ENCODE measurements around the gene PIK3R6.

The PIK3R6 gene

GRCh38 chr17:8883353-8883752 is 15.9 kb upstream of the PIK3R6 start:
- no peaks in the 10 kb centered on the region for H3K9me3 Mint-ChIP-seq
- no peak overlapping the region for H3K27ac Mint-ChIP-seq

GRCh38 chr17:8881606-8882005 is 14.1 kb upstream of the PIK3R6 start:
- Mint-ChIP-seq H3K4me1 (no peaks in the 10 kb centered on the region), H3K9me3 (no peaks in the 10 kb centered on the region), H3K36me3 (ENCODE audit: low read depth) (no peaks in the 10 kb centered on the region), H3K27me3 (ENCODE audit: low read depth) (peaks cover 12% of the 10 kb centered on the region), H3K4me3 (no peak overlapping the region), H3K27ac (no peak overlapping the region)
- TF ChIP-seq, protein P1, sequence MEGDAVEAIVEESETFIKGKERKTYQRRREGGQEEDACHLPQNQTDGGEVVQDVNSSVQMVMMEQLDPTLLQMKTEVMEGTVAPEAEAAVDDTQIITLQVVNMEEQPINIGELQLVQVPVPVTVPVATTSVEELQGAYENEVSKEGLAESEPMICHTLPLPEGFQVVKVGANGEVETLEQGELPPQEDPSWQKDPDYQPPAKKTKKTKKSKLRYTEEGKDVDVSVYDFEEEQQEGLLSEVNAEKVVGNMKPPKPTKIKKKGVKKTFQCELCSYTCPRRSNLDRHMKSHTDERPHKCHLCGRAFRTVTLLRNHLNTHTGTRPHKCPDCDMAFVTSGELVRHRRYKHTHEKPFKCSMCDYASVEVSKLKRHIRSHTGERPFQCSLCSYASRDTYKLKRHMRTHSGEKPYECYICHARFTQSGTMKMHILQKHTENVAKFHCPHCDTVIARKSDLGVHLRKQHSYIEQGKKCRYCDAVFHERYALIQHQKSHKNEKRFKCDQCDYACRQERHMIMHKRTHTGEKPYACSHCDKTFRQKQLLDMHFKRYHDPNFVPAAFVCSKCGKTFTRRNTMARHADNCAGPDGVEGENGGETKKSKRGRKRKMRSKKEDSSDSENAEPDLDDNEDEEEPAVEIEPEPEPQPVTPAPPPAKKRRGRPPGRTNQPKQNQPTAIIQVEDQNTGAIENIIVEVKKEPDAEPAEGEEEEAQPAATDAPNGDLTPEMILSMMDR (IDR thresholded peaks at IDR 0.05; ENCODE audit: unreplicated experiment in 3 of 3): no peak

More at GRCh38 chr17:8883353-8883752, 15.9 kb upstream of the PIK3R6 start:
- Mint-ChIP-seq H3K4me1 (no peaks in the 10 kb centered on the region), H3K4me3 (no peak overlapping the region), H3K36me3 (ENCODE audit: low read depth) (no peaks in the 10 kb centered on the region), H3K27me3 (ENCODE audit: low read depth) (peaks cover 12% of the 10 kb centered on the region)
- TF ChIP-seq, protein P1 (IDR thresholded peaks at IDR 0.05; ENCODE audit: unreplicated experiment in 3 of 3): no peak

- Mint-ChIP-seq H3K27ac (no peak overlapping the region), H3K4me3 (no peak overlapping the region), H3K9me3 (no peaks in the 10 kb centered on the region), H3K27me3 (ENCODE audit: low read depth) (peaks cover 12% of the 10 kb centered on the region), H3K4me1 (no peaks in the 10 kb centered on the region), H3K36me3 (ENCODE audit: low read depth) (no peaks in the 10 kb centered on the region)
- TF ChIP-seq, protein P1 (IDR thresholded peaks at IDR 0.05; ENCODE audit: unreplicated experiment in 3 of 3): no peak
These were observed 13.0 kb upstream of the PIK3R6 start for GRCh38 chr17:8880466-8880865.

DNA sequence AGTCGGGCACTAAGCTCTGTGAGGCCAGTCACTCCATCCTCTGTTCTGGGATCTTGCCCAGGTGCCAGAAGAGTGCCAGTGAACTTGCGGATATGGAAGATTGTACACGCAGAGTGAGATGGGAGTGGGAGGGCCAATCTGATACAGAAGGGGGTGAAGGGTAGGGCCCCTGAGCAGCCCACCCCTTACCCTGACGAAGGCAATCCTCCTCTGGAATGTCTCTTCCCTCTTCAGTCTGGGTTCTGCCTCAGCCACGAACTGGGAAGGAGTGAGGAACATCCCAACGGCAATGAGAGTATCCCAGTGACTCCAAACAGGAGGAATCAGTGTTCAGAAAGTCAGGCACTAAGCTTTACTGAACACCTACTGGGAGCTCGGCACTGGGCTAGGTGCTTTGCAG is 11.9 kb upstream of the PIK3R6 start:
- TF ChIP-seq, protein P1 (IDR thresholded peaks at IDR 0.05; ENCODE audit: unreplicated experiment in 3 of 3): no peak
- H3K36me3 Mint-ChIP-seq (ENCODE audit: low read depth): no peaks in the 10 kb centered on the region
- peaks cover 14% of the 10 kb centered on the region for H3K27me3 Mint-ChIP-seq (ENCODE audit: low read depth)
- H3K4me3 Mint-ChIP-seq: no peak overlapping the region
- no peaks in the 10 kb centered on the region for H3K9me3 Mint-ChIP-seq
- H3K27ac Mint-ChIP-seq: no peak overlapping the region
- peaks cover 8% of the 10 kb centered on the region for H3K4me1 Mint-ChIP-seq

DNA sequence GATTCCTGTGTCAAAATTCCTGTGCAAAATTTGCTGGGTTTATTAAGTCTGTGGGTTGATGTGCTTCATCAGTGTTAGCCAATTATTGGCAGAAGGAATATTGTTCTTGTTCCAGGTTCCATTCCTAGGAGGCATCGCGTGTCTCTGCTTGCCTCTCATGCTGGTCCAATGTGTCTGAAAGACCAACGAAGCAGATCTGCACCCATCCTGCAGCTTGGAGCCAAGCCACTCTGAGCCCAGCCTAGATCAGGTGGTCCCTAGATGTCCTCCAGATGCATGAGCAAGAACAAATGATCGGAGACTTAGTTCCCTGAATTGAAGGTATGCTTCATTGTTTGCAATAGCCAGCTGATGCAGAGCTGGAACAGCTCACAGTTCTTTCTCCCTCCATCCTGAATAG is 10.5 kb upstream of the PIK3R6 start:
- TF ChIP-seq, protein P1 (IDR thresholded peaks at IDR 0.05; ENCODE audit: unreplicated experiment in 3 of 3): no peak
- no peak overlapping the region for H3K4me3 Mint-ChIP-seq
- peaks cover 26% of the 10 kb centered on the region for H3K27me3 Mint-ChIP-seq (ENCODE audit: low read depth)
- H3K4me1 Mint-ChIP-seq: peaks cover 17% of the 10 kb centered on the region
- no peaks in the 10 kb centered on the region for H3K9me3 Mint-ChIP-seq
- no peaks in the 10 kb centered on the region for H3K36me3 Mint-ChIP-seq (ENCODE audit: low read depth)
- H3K27ac Mint-ChIP-seq: no peak overlapping the region

GRCh38 chr17:8875957-8876356 is 8.5 kb upstream of the PIK3R6 start:
- Mint-ChIP-seq H3K9me3 (no peaks in the 10 kb centered on the region), H3K36me3 (ENCODE audit: low read depth) (no peaks in the 10 kb centered on the region), H3K4me3 (no peak overlapping the region), H3K4me1 (peaks cover 18% of the 10 kb centered on the region), H3K27ac (no peak overlapping the region), H3K27me3 (ENCODE audit: low read depth) (peaks cover 30% of the 10 kb centered on the region)
- TF ChIP-seq, protein P1 (IDR thresholded peaks at IDR 0.05; ENCODE audit: unreplicated experiment in 3 of 3): no peak
